Measurements from ENCODE around the gene SAMD9L. TPM values are rescaled to one million over a fixed set of nuclear protein-coding genes. Genes with fewer than 3 reads are reported as not detected.

SAMD9L gene
- total and polyA plus RNA-seq, 2 of the 4 experiments (the other 2 are of a cell fraction), result 1.9 to 4.1 TPM

- H3K9me1 ChIP-seq (ENCODE audit: insufficient read depth, low read length), result no peaks in the 10 kb centered on the region
- peaks cover 15% of the 10 kb centered on the region for H3K27me3 ChIP-seq (ENCODE audit: control insufficient read depth, insufficient read depth, low read length)
- DNase-seq (no peak), ATAC-seq (ENCODE audit: low read depth) (no peak)
- no peaks in the 10 kb centered on the region for H3K36me3 ChIP-seq (ENCODE audit: control insufficient read depth, insufficient read depth, low read length)
- TF ChIP-seq ELK1 (IDR thresholded peaks at IDR 0.05; ENCODE audit: borderline replicate concordance, low read depth, low read length) (no peak), SMC3 (IDR thresholded peaks at IDR 0.05; ENCODE audit: low read depth, low read length) (no peak), CEBPB (IDR thresholded peaks at IDR 0.05; ENCODE audit: low read depth, low read length) (no peak), MAZ (IDR thresholded peaks at IDR 0.05; ENCODE audit: borderline replicate concordance, low read depth, low read length) (no peak), RFX5 (IDR thresholded peaks at IDR 0.05; ENCODE audit: low read depth, low read length) (no peak), NFE2L2 (IDR thresholded peaks at IDR 0.05; ENCODE audit: low read depth, low read length) (no peak), CHD1 (IDR thresholded peaks at IDR 0.05; ENCODE audit: low read depth, low read length) (no peak), USF2 (IDR thresholded peaks at IDR 0.05; ENCODE audit: low read depth, low read length) (no peak), MAFK (IDR thresholded peaks at IDR 0.05; ENCODE audit: low read depth, low read length) (no peak), BHLHE40 (IDR thresholded peaks at IDR 0.05; ENCODE audit: low read depth, low read length) (no peak), CTCF (conservative IDR thresholded peaks at IDR 0.05; ENCODE audit: low read depth, low read length) (no peak)
- no peak overlapping the region for H4K91ac ChIP-seq (ENCODE audit: insufficient read depth, low read depth, low read length)
- no peak overlapping the region for H2BK15ac ChIP-seq (ENCODE audit: low read depth, low read length)
- H3K4me1 ChIP-seq (ENCODE audit: control insufficient read depth, insufficient read depth, low read length), result no peaks in the 10 kb centered on the region
- WGBS, 2 experiments (ENCODE audit: extremely low coverage in 2 of 2, insufficient read length in 1 of 2), result 57% methylated on average over 1 of the region's 2 CpGs; no CpG with 5 or more reads in 1 of the 2 experiments
- H2AFZ ChIP-seq (replicated peaks; ENCODE audit: low read length, poor library complexity), result no peak overlapping the region
- H4K8ac ChIP-seq (ENCODE audit: low read depth in 2 of 2, low read length in 2 of 2), result no peak overlapping the region
- dilution Hi-C loops (cut with HindIII; ENCODE audit: low sequenced_read_pairs, unreplicated experiment), result no loop called here
- no peak overlapping the region for H3K56ac ChIP-seq (ENCODE audit: extremely low read depth, insufficient read depth, low read length)
- no peak overlapping the region for H3K4me3 ChIP-seq (ENCODE audit: insufficient read depth, low read depth, low read length)
- no peak overlapping the region for H3K14ac ChIP-seq (replicated peaks; ENCODE audit: low read depth, low read length)
- no peak overlapping the region for H3K4ac ChIP-seq (ENCODE audit: low read depth, low read length)
- no peak overlapping the region for H2AK5ac ChIP-seq (ENCODE audit: low read depth, low read length)
- H3K79me1 ChIP-seq (ENCODE audit: low read depth in 1 of 2, low read length in 2 of 2), result no peaks in the 10 kb centered on the region
- no peaks in the 10 kb centered on the region for H3K9me3 ChIP-seq (ENCODE audit: control insufficient read depth, insufficient read depth, low read length)
- H3K18ac ChIP-seq (ENCODE audit: low read depth, low read length), result no peak overlapping the region
- no TSS peak for BruUV-seq (replicated peaks)
- no peak overlapping the region for H4K5ac ChIP-seq (ENCODE audit: low read depth, low read length)
- H3K4me2 ChIP-seq (ENCODE audit: low read depth, low read length), result no peak overlapping the region
- no peak overlapping the region for H3K9ac ChIP-seq (ENCODE audit: low read depth, low read length)
- H3K27ac ChIP-seq (ENCODE audit: insufficient read depth, low read length), result no peak overlapping the region
- no peak overlapping the region for H2BK5ac ChIP-seq (ENCODE audit: low read depth, low read length, poor library complexity, severe bottlenecking)
- ChIA-PET CTCF (interaction anchor here (0.5 kb wide), 1 partner anchor 215 kb away, joined by 4 read pairs; no protein-coding TSS in a partner anchor), POLR2A (ENCODE audit: unreplicated experiment) (no interaction called here)
- in situ Hi-C loops (cut with MboI; ENCODE audit: low sequenced_read_pairs), result no loop called here
- no peak overlapping the region for H3K23ac ChIP-seq (ENCODE audit: low read depth, low read length)
- no peak overlapping the region for H2BK120ac ChIP-seq (ENCODE audit: low read depth, low read length)
- no peak overlapping the region for H2BK20ac ChIP-seq (ENCODE audit: low read depth, low read length)
- H4K20me1 ChIP-seq (ENCODE audit: insufficient read depth, low read length), result no peaks in the 10 kb centered on the region
- intact Hi-C loops (cut with micrococcal nuclease), result loop anchor here (5.0 to 10.0 kb wide), 2 partner anchors 50 to 1048 kb away; partner anchors contain the start of gene HEPACAM2
- no peak overlapping the region for H2AK9ac ChIP-seq (replicated peaks; ENCODE audit: low read depth, low read length, poor library complexity)
Observed at GRCh38 chr7:93176992-93177580, 28.9 kb upstream of the SAMD9L start.

Measured in IMR-90 (cell line).